Measurements from ENCODE around the gene PIGQ. TPM values are rescaled to one million over a fixed set of nuclear protein-coding genes. Genes with fewer than 3 reads are reported as not detected.
"Not testable (repeated sequence)": the region's sequence is repeated elsewhere in the genome, so short reads cannot be mapped to it uniquely, and the experiment has no call there.

The PIGQ gene
- total RNA-seq, 2 donors from 2014 or later: 20.8 to 21.0 TPM

GRCh38 chr16:593807-594206 is 24.0 kb downstream of the PIGQ start:
- DNase-seq (ENCODE audit: low spot score): no peak
- Histone ChIP-seq H3K4me3 (no peak overlapping the region), H3K36me3 (no peaks in the 10 kb centered on the region), H3K4me1 (peaks cover 0 to 24% of the 10 kb centered on the region in 2 donors), H3K27ac (no peak overlapping the region), H3K27me3 (no peaks in the 10 kb centered on the region), H3K9me3 (no peaks in the 10 kb centered on the region)
- TF ChIP-seq, protein P1, sequence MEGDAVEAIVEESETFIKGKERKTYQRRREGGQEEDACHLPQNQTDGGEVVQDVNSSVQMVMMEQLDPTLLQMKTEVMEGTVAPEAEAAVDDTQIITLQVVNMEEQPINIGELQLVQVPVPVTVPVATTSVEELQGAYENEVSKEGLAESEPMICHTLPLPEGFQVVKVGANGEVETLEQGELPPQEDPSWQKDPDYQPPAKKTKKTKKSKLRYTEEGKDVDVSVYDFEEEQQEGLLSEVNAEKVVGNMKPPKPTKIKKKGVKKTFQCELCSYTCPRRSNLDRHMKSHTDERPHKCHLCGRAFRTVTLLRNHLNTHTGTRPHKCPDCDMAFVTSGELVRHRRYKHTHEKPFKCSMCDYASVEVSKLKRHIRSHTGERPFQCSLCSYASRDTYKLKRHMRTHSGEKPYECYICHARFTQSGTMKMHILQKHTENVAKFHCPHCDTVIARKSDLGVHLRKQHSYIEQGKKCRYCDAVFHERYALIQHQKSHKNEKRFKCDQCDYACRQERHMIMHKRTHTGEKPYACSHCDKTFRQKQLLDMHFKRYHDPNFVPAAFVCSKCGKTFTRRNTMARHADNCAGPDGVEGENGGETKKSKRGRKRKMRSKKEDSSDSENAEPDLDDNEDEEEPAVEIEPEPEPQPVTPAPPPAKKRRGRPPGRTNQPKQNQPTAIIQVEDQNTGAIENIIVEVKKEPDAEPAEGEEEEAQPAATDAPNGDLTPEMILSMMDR (IDR thresholded peaks at IDR 0.05): no peak

DNA sequence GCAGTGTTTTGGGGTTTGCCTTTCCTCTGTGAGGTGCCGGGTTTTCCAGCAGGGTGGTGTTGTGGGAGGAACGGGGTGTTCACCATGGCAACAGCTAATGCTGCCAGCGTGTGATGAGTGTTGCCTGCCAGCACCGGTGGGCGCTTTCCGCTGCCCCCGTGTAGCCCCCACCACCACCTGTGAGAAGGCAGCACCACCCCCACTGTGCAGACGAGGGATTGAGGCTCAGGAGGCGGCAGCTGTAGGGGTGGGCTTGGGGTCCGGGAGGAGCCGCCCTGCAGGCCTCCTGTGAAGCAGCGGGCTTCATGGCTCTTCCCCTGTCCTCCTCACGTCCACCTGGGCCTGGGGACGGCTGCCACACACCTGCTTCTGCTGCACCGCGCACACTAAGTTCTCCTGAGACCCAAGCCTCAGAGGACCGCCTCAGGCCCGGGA is 25.3 kb downstream of the PIGQ start:
- H3K4me1 ChIP-seq: peaks cover 0 to 24% of the 10 kb centered on the region in 2 donors

GRCh38 chr16:595942-596735 is 26.4 kb downstream of the PIGQ start:
- H3K9me3 ChIP-seq: no peaks in the 10 kb centered on the region
- no peaks in the 10 kb centered on the region for H3K36me3 ChIP-seq
- H3K27ac ChIP-seq: no peak overlapping the region
- no peak overlapping the region for H3K4me3 ChIP-seq
- peaks cover 0 to 18% of the 10 kb centered on the region in 2 donors for H3K4me1 ChIP-seq
- no peaks in the 10 kb centered on the region for H3K27me3 ChIP-seq
- no peak for DNase-seq (ENCODE audit: low spot score)
- TF ChIP-seq, protein P1 (IDR thresholded peaks at IDR 0.05): no peak

More for the DNA sequence above, 25.3 kb downstream of the PIGQ start:
- Histone ChIP-seq H3K9me3 (no peaks in the 10 kb centered on the region), H3K27ac (no peak overlapping the region), H3K27me3 (no peaks in the 10 kb centered on the region), H3K4me3 (no peak overlapping the region), H3K36me3 (no peaks in the 10 kb centered on the region)
- TF ChIP-seq, protein P1 (IDR thresholded peaks at IDR 0.05): no peak
- no peak for DNase-seq (ENCODE audit: low spot score)

- TF ChIP-seq, protein P1 (IDR thresholded peaks at IDR 0.05): no peak
- H3K36me3 ChIP-seq: no peaks in the 10 kb centered on the region
- no peaks in the 10 kb centered on the region for H3K27me3 ChIP-seq
- DNase-seq (ENCODE audit: low spot score): no peak
- no peak overlapping the region for H3K4me3 ChIP-seq
- H3K4me1 ChIP-seq: peaks cover 0 to 16% of the 10 kb centered on the region in 2 donors
- no peaks in the 10 kb centered on the region for H3K9me3 ChIP-seq
- no peak overlapping the region for H3K27ac ChIP-seq
These were observed 26.9 kb downstream of the PIGQ start for GRCh38 chr16:596736-597060.

GRCh38 chr16:597655-598054 is 27.9 kb downstream of the PIGQ start:
- not testable (repeated sequence) for H3K9me3 ChIP-seq; H3K4me3 ChIP-seq; H3K27me3 ChIP-seq; H3K4me1 ChIP-seq; H3K36me3 ChIP-seq; H3K27ac ChIP-seq; DNase-seq (ENCODE audit: low spot score)

GRCh38 chr16:598823-599739 is 29.3 kb downstream of the PIGQ start:
- Histone ChIP-seq H3K4me3 (no peak overlapping the region), H3K9me3 (no peaks in the 10 kb centered on the region), H3K4me1 (no peaks in the 10 kb centered on the region), H3K27ac (no peak overlapping the region), H3K27me3 (no peaks in the 10 kb centered on the region), H3K36me3 (no peaks in the 10 kb centered on the region)
- DNase-seq (ENCODE audit: low spot score): no peak
- TF ChIP-seq, protein P1 (IDR thresholded peaks at IDR 0.05): no peak

Measured in right atrium auricular region (tissue), 2 donors.